Stomach smooth muscle (tissue), 2 donors: Measurements from ENCODE around the gene TMEM131L.

ENCODE experiments used
- H3K27ac ChIP-seq: one replicate; pipeline ENCODE4 v1.7.0; 2013; ENCODE audit warnings: mild to moderate bottlenecking, low read length, inconsistent platforms
- H3K27me3 ChIP-seq, 2 donors: one replicate each; pipeline ENCODE4 v1.7.0; 2013; ENCODE audit warnings: low read length in 2 of 2; ENCODE audit not compliant: insufficient read depth in 2 of 2, control insufficient read depth in 1 of 2
- H3K36me3 ChIP-seq, 2 donors: one replicate each; pipeline ENCODE4 v1.7.0; 2013; ENCODE audit warnings: low read length in 2 of 2; ENCODE audit not compliant: control insufficient read depth in 2 of 2, insufficient read depth in 2 of 2
- H3K4me1 ChIP-seq: one replicate; pipeline ENCODE4 v1.7.0; 2013; ENCODE audit warnings: low read length; ENCODE audit not compliant: control insufficient read depth, insufficient read depth
- H3K4me3 ChIP-seq, 2 donors: one replicate each; pipeline ENCODE4 v1.7.0; 2013; ENCODE audit warnings: low read length in 2 of 2
- H3K9ac ChIP-seq, 2 donors: one replicate each; pipeline ENCODE4 v1.7.0; 2013; ENCODE audit warnings: low read length in 2 of 2, mild to moderate bottlenecking in 1 of 2
- H3K9me3 ChIP-seq, 2 donors: one replicate each; pipeline ENCODE4 v1.7.0; 2013; ENCODE audit warnings: low read length in 2 of 2; ENCODE audit not compliant: control insufficient read depth in 2 of 2
- donor health status: healthy.
- donor health status: Pancreatic carcinoma.

Gene TMEM131L

GRCh38 chr4:153532636-153533035 lies 66.5 kb downstream of the TMEM131L start:
- Histone ChIP-seq H3K4me1 (peaks cover 16% of the 10 kb centered on the region), H3K9me3 (no peaks in the 10 kb centered on the region), H3K27ac (no peak overlapping the region), H3K4me3 (no peak overlapping the region), H3K9ac (no peak overlapping the region), H3K36me3 (no peaks in the 10 kb centered on the region), H3K27me3 (no peaks in the 10 kb centered on the region)

- H3K9me3 ChIP-seq = no peaks in the 10 kb centered on the region
- H3K4me3 ChIP-seq = no peak overlapping the region
- H3K27me3 ChIP-seq = no peaks in the 10 kb centered on the region
- no peak overlapping the region for H3K27ac ChIP-seq
- peaks cover 24% of the 10 kb centered on the region for H3K4me1 ChIP-seq
- no peaks in the 10 kb centered on the region for H3K36me3 ChIP-seq
- no peak overlapping the region for H3K9ac ChIP-seq
Measured at GRCh38 chr4:153533387-153533786, 67.2 kb downstream of the TMEM131L start.

GRCh38 chr4:153534792-153535629 lies 68.9 kb downstream of the TMEM131L start:
- H3K27ac ChIP-seq = no peak overlapping the region
- no peaks in the 10 kb centered on the region for H3K9me3 ChIP-seq
- H3K27me3 ChIP-seq = no peaks in the 10 kb centered on the region
- no peaks in the 10 kb centered on the region for H3K36me3 ChIP-seq
- no peak overlapping the region for H3K9ac ChIP-seq
- no peak overlapping the region for H3K4me3 ChIP-seq
- H3K4me1 ChIP-seq = peaks cover 32% of the 10 kb centered on the region

GRCh38 chr4:153535772-153536513 lies 69.8 kb downstream of the TMEM131L start:
- Histone ChIP-seq H3K9me3 (no peaks in the 10 kb centered on the region), H3K27ac (no peak overlapping the region), H3K27me3 (no peaks in the 10 kb centered on the region), H3K4me1 (peaks cover 26% of the 10 kb centered on the region), H3K4me3 (no peak overlapping the region), H3K9ac (no peak overlapping the region), H3K36me3 (no peaks in the 10 kb centered on the region)

GRCh38 chr4:153537493-153537960 lies 71.4 kb downstream of the TMEM131L start:
- Histone ChIP-seq H3K4me3 (no peak overlapping the region), H3K9ac (no peak overlapping the region), H3K36me3 (no peaks in the 10 kb centered on the region), H3K4me1 (peaks cover 28% of the 10 kb centered on the region), H3K9me3 (no peaks in the 10 kb centered on the region), H3K27me3 (no peaks in the 10 kb centered on the region), H3K27ac (no peak overlapping the region)

GRCh38 chr4:153538487-153539357 lies 72.6 kb downstream of the TMEM131L start:
- H3K9ac ChIP-seq = no peak overlapping the region
- no peaks in the 10 kb centered on the region for H3K36me3 ChIP-seq
- no peaks in the 10 kb centered on the region for H3K9me3 ChIP-seq
- peak overlapping the region; percentile 11 for H3K27ac ChIP-seq
- no peaks in the 10 kb centered on the region for H3K27me3 ChIP-seq
- peaks cover 31% of the 10 kb centered on the region for H3K4me1 ChIP-seq
- peak overlapping the region in 1 of 2 donors; percentile 71 for H3K4me3 ChIP-seq

- Histone ChIP-seq H3K27me3 (no peaks in the 10 kb centered on the region), H3K9ac (no peak overlapping the region), H3K36me3 (no peaks in the 10 kb centered on the region), H3K4me3 (no peak overlapping the region), H3K9me3 (no peaks in the 10 kb centered on the region), H3K27ac (no peak overlapping the region), H3K4me1 (peaks cover 36% of the 10 kb centered on the region)
Measured at GRCh38 chr4:153539422-153539821, 73.3 kb downstream of the TMEM131L start.

- Histone ChIP-seq H3K27me3 (no peaks in the 10 kb centered on the region), H3K9me3 (no peaks in the 10 kb centered on the region), H3K36me3 (no peaks in the 10 kb centered on the region), H3K4me3 (no peak overlapping the region), H3K4me1 (peaks cover 28% of the 10 kb centered on the region), H3K9ac (no peak overlapping the region), H3K27ac (no peak overlapping the region)
Measured at GRCh38 chr4:153541456-153542096, 75.4 kb downstream of the TMEM131L start.

GRCh38 chr4:153542131-153542530 lies 76.0 kb downstream of the TMEM131L start:
- Histone ChIP-seq H3K27me3 (no peaks in the 10 kb centered on the region), H3K27ac (no peak overlapping the region), H3K36me3 (no peaks in the 10 kb centered on the region), H3K9me3 (no peaks in the 10 kb centered on the region), H3K4me3 (no peak overlapping the region), H3K9ac (no peak overlapping the region), H3K4me1 (peaks cover 28% of the 10 kb centered on the region)

- Histone ChIP-seq H3K9me3 (no peaks in the 10 kb centered on the region), H3K4me3 (no peak overlapping the region), H3K36me3 (no peaks in the 10 kb centered on the region), H3K27me3 (no peaks in the 10 kb centered on the region), H3K9ac (no peak overlapping the region), H3K4me1 (peaks cover 26% of the 10 kb centered on the region), H3K27ac (peak overlapping the region; percentile 1)
Measured at GRCh38 chr4:153542834-153543233, 76.7 kb downstream of the TMEM131L start.
